A673 (cell line): ENCODE results near the gene KHK. TPM values are rescaled to one million over a fixed set of nuclear protein-coding genes. Genes with fewer than 3 reads are reported as not detected.

Source experiments
- BruUV-seq: library from RNA; stranded (reverse); fragments of 400-500 nt; replicated peaks from 2 replicates; lab custom pipeline; 2021; lab: Mats Ljungman, UMichigan
- CTCF ChIA-PET: fragments of 300-600 bp; sonication (Branson Sonifier 250); formaldehyde crosslinking; loops from one replicate; lab custom pipeline; 2022; ENCODE audit warnings: antibody characterized with exemption; lab: Charles Lee
- POLR2A ChIA-PET: fragments of 300-600 bp; sonication (Branson Sonifier 250); formaldehyde crosslinking; loops from one replicate; lab custom pipeline; 2022; ENCODE audit warnings: antibody characterized with exemption; ENCODE audit not compliant: low non-redundant PET; lab: Charles Lee
- DNase-seq: peaks from one replicate; pipeline ENCODE4 v3.0.0-alpha.2; 2015; ENCODE audit warnings: low spot score
- H3K27ac ChIP-seq: fragments of 200-600 bp; sonication (generic); 2 replicates; pipeline ENCODE4 v1.5.1; 2016; ENCODE audit warnings: mixed run types, low read depth, mild to moderate bottlenecking, mixed read lengths, antibody characterized with exemption, low read length; ENCODE audit not compliant: poor library complexity, severe bottlenecking
- H3K27me3 ChIP-seq: fragments of 200-600 bp; sonication (generic); replicated peaks from 2 replicates; pipeline ENCODE4 v1.6.1; 2017; ENCODE audit warnings: mixed run types, low read depth, mild to moderate bottlenecking, mixed read lengths, antibody characterized with exemption, low read length; ENCODE audit not compliant: insufficient read depth, poor library complexity
- H3K36me3 ChIP-seq: fragments of 200-600 bp; sonication (generic); 2 replicates; pipeline ENCODE4 v1.6.1; 2016; ENCODE audit warnings: mixed run types, mild to moderate bottlenecking, mixed read lengths, antibody characterized with exemption, low read length; ENCODE audit not compliant: insufficient read depth, poor library complexity, severe bottlenecking
- H3K4me1 ChIP-seq: fragments of 200-600 bp; sonication (generic); 2 replicates; pipeline ENCODE4 v1.6.1; 2017; ENCODE audit warnings: mixed run types, mild to moderate bottlenecking, mixed read lengths, antibody characterized with exemption, low read length; ENCODE audit not compliant: insufficient read depth, poor library complexity, severe bottlenecking
- H3K4me3 ChIP-seq: fragments of 200-600 bp; sonication (generic); 2 replicates; pipeline ENCODE4 v1.5.1; 2016; ENCODE audit warnings: low read depth, mixed run types, mild to moderate bottlenecking, mixed read lengths, low read length; ENCODE audit not compliant: poor library complexity, severe bottlenecking
- H3K9me3 ChIP-seq: fragments of 200-600 bp; sonication (generic); 2 replicates; pipeline ENCODE4 v1.6.1; 2016; ENCODE audit warnings: mixed run types, low read depth, mild to moderate bottlenecking, mixed read lengths, antibody characterized with exemption, low read length; ENCODE audit not compliant: poor library complexity, severe bottlenecking
- CTCF ChIP-seq: fragments of 300-800, 200-600 bp; sonication (generic); conservative IDR thresholded peaks from 2 replicates; pipeline ENCODE4 v1.5.1; 2017; ENCODE audit warnings: low read depth, mild to moderate bottlenecking, antibody characterized with exemption, low read length, moderate library complexity, mixed read lengths
- EZH2 ChIP-seq: fragments of 200-600 bp; sonication (generic); IDR thresholded peaks from 2 replicates; pipeline ENCODE4 v1.6.1; 2017; ENCODE audit warnings: borderline replicate concordance, low read depth, mild to moderate bottlenecking, mixed read lengths, antibody characterized with exemption, low read length; ENCODE audit not compliant: poor library complexity, severe bottlenecking
- intact Hi-C: fragments of 100-400 bp; cut with micrococcal nuclease; formaldehyde crosslinking; loops from one replicate; pipeline ENCODE4 v1.10.0; 2022; ENCODE audit not compliant: unreplicated experiment
- total RNA-seq: library from RNA; stranded (reverse); gene quantifications from 2 replicates; pipeline ENCODE4 v1.2.3, GENCODE V29; 2021

KHK gene
- total RNA-seq, 1 experiment from 2014 or later = 40.2 TPM

- CTCF ChIA-PET = no interaction called here
- no peaks in the 10 kb centered on the region for H3K36me3 ChIP-seq
- intact Hi-C loops = no loop called here
- no peaks in the 10 kb centered on the region for H3K9me3 ChIP-seq
- peaks cover 11% of the 10 kb centered on the region for H3K27me3 ChIP-seq
- POLR2A ChIA-PET = no interaction called here
- H3K4me1 ChIP-seq = peaks cover 28% of the 10 kb centered on the region
- H3K4me3 ChIP-seq = no peak overlapping the region
- H3K27ac ChIP-seq = no peak overlapping the region
- TF ChIP-seq CTCF (no peak), EZH2 (no peak)
- no peak for DNase-seq
- BruUV-seq = no TSS peak
Measured at GRCh38 chr2:27121906-27122305, 35.3 kb downstream of the KHK start.

- no peak overlapping the region for H3K4me3 ChIP-seq
- ChIA-PET CTCF (no interaction called here), POLR2A (no interaction called here)
- no peak for DNase-seq
- no peak for TF ChIP-seq EZH2
- TF ChIP-seq CTCF = no peak
- no TSS peak for BruUV-seq
- no peaks in the 10 kb centered on the region for H3K9me3 ChIP-seq
- no peak overlapping the region for H3K27ac ChIP-seq
- intact Hi-C loops = no loop called here
- H3K36me3 ChIP-seq = no peaks in the 10 kb centered on the region
- peaks cover 28% of the 10 kb centered on the region for H3K4me1 ChIP-seq
- peaks cover 11% of the 10 kb centered on the region for H3K27me3 ChIP-seq
Measured at GRCh38 chr2:27122791-27123190, 36.2 kb downstream of the KHK start.

- BruUV-seq = no TSS peak
- H3K27ac ChIP-seq = no peak within 1 kb of the TSS
- peaks cover 23% of the 10 kb centered on the region for H3K4me1 ChIP-seq
- CTCF ChIA-PET = no interaction called here
- POLR2A ChIA-PET = no interaction called here
- DNase-seq = no peak
- intact Hi-C loops = no loop called here
- peak within 1 kb of the TSS; percentile 47 for H3K4me3 ChIP-seq
- TF ChIP-seq EZH2 (no peak), CTCF (0 out of 2 replicates have a peak, but pooled peaks have one; percentile 13)
- H3K9me3 ChIP-seq = no peaks in the 10 kb centered on the region
- H3K36me3 ChIP-seq = no peaks in the 10 kb centered on the region
- H3K27me3 ChIP-seq = peaks cover 11% of the 10 kb centered on the region
Measured at GRCh38 chr2:27123302-27124150, 37.0 kb downstream of the KHK start, which contains the start of gene ABHD1. TSS of gene ABHD1 (plus strand) at chr2:27123815. CDS start at chr2:27123949, 134 bp downstream.
